Stomach (tissue), 9 donors: Measurements from ENCODE around the gene BANP. TPM values are rescaled to one million over a fixed set of nuclear protein-coding genes. Genes with fewer than 3 reads are reported as not detected.
"Not testable (repeated sequence)": the region's sequence is repeated elsewhere in the genome, so short reads cannot be mapped to it uniquely, and the experiment has no call there.

Experiments used
- DNase-seq, 2 donors: peaks; one replicate each; pipeline versions ENCODE4 v3.0.0 to v3.0.0-alpha.2; 2013 to 2019
- H3K27ac ChIP-seq, 5 donors: fragments of 200-600 bp in 4 of 5; sonication (generic) in 4 of 5; one replicate each; pipeline ENCODE4 v1.5.1; 2013 to 2019; ENCODE audit warnings: mild to moderate bottlenecking in 1 of 5, moderate library complexity in 1 of 5
- H3K27me3 ChIP-seq, 3 donors: fragments of 200-600 bp; sonication (generic); one replicate each; pipeline ENCODE4 v1.5.1; 2017 to 2019; ENCODE audit warnings: mixed run types in 1 of 3
- H3K36me3 ChIP-seq, 4 donors: fragments of 200-600 bp; sonication (generic); 1 replicate in 3 of 4; 2 replicates in 1 of 4; pipeline ENCODE4 v1.5.1; 2016 to 2019
- H3K4me1 ChIP-seq, 4 donors: fragments of 200-600 bp; sonication (generic); one replicate each; pipeline ENCODE4 v1.5.1; 2016 to 2019
- H3K4me3 ChIP-seq, 4 donors: fragments of 200-600 bp; sonication (generic) in 3 of 4; one replicate each; pipeline ENCODE4 v1.5.1; 2016 to 2019; ENCODE audit warnings: mild to moderate bottlenecking in 1 of 4
- H3K9me3 ChIP-seq, 4 donors: fragments of 200-600 bp; sonication (generic); one replicate each; pipeline ENCODE4 v1.5.1; 2016 to 2019
- EP300 ChIP-seq: sonication (generic); formaldehyde crosslinking; IDR thresholded peaks from one replicate; pipeline ENCODE4 v1.6.1; 2017; ENCODE audit warnings: antibody characterized with exemption
- POLR2A ChIP-seq, 4 donors: fragments of 450-650 bp; IDR thresholded peaks; one replicate each; pipeline ENCODE4 v1.6.1; 2016; ENCODE audit warnings: antibody characterized with exemption in 4 of 4, control low read depth in 2 of 4, mild to moderate bottlenecking in 1 of 4, moderate library complexity in 1 of 4
- POLR2AphosphoS5 ChIP-seq, 3 donors: sonication (generic); formaldehyde crosslinking; IDR thresholded peaks; one replicate each; pipeline ENCODE4 v1.6.1; 2016; ENCODE audit warnings: antibody characterized with exemption in 3 of 3
- WGBS, 5 donors: extraction: QIAGEN DNeasy Blood & Tissue Kit in 3 of 5; methylation state at CpG; one replicate each; pipeline versions ENCODE4 v1.1.5 to v1.1.7; 2013 to 2018; 5-methylcytosine and 5-hydroxymethylcytosine counted together
- intact Hi-C: fragments of 100-400 bp; cut with DNase I; formaldehyde crosslinking; loops from one replicate; pipeline ENCODE4 v1.15.1; 2023; ENCODE audit warnings: low total_unique reads
- polyA plus RNA-seq, 3 donors: library from polyadenylated mRNA; stranded (reverse); fragments of 200-250 nt; gene quantifications; one replicate each; pipeline ENCODE4 v1.2.3, GENCODE V29; 2013
- total RNA-seq, 5 donors: library from RNA; depleted of rRNA; stranded (reverse); fragments of >200 nt; gene quantifications; one replicate each; pipeline versions ENCODE4 v1.1.0 to v1.2.3, GENCODE V29; 2014 to 2016
- TF ChIP-seq, protein P1 (sequence below), 7 experiments: fragments of 450-650 bp in 4 of 7; fragments of 200-600 bp in 3 of 7; sonication (generic) in 3 of 7; IDR thresholded peaks; one replicate each; pipeline ENCODE4 v1.5.1; 2016 to 2019; ENCODE audit warnings: antibody characterized with exemption in 7 of 7, control low read depth in 2 of 7, mild to moderate bottlenecking in 1 of 7
- donor health status: healthy with polysubstance abuse.
- donor health status: Bipolar disorder and iron deficiency.
- donor health status: healthy.

The BANP gene
- total and polyA plus RNA-seq, 8 donors = 6.0 to 144 (median 18.3) TPM

DNA sequence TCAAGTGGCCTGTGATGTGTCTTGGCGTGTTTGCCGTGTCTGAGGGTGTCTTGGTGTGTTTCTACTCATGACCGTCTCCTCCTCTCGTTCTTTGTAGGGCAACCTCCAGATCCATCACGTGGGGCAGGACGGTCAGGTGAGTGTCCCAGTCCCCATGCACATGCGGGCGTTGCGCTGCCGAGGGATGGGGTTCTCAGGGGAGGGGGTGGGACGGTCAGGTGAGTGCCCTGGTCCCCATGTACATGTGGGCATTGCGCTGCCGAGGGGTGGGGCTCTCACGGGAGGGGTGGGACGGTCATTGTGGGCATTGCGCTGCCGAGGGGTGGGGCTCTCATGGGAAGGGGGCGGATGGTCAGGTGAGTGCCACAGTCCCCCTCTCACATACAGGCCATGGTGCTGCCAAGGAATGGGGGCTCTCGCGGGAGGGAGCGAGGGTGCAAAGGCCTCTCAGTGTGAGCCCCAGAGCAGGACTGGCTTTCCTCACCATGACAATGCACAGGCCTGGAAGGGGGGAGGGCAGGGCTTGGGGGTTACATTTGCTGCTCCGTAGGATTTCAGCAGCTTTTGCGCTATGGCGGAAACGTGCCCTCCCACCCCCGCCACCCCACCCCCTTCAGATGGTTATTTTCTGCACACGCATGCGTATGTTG is 86.8 kb downstream of the BANP start:
- peaks cover 15 to 68% (median 64%) of the 10 kb centered on the region in 4 donors for H3K36me3 ChIP-seq
- H3K9me3 ChIP-seq, intact Hi-C loops, H3K4me1 ChIP-seq, H3K4me3 ChIP-seq, H3K27me3 ChIP-seq, DNase-seq, H3K27ac ChIP-seq: not testable (repeated sequence)
- 91 to 98% (median 93%) methylated on average over 14 to 28 of the region's 28 CpGs for WGBS, 5 donors

DNA sequence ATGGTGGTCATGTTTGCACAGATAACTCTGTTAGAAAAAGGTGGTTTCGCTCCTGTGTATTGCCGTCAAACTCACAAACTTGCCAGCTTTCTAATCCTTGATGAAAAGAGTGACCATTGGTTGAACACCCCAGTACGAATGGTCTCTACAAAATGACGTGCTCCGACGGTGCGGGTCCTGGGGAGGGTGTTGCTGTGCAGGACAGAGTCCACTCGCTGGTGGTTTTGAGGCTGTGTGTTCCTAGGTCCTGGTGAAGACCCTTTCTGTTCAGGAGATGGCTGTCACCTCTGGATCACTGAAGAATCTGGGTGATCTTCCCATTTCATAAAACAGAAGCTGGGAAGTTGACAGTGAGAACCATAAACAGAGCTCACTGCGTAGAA is 87.3 kb downstream of the BANP start:
- WGBS, 5 donors = 91 to 97% (median 95%) methylated on average over 9 of the region's 9 CpGs
- H3K9me3 ChIP-seq, H3K27me3 ChIP-seq, intact Hi-C loops, H3K4me3 ChIP-seq, H3K27ac ChIP-seq, H3K4me1 ChIP-seq, DNase-seq: not testable (repeated sequence)
- H3K36me3 ChIP-seq = peaks cover 15 to 63% (median 59%) of the 10 kb centered on the region in 4 donors

DNA sequence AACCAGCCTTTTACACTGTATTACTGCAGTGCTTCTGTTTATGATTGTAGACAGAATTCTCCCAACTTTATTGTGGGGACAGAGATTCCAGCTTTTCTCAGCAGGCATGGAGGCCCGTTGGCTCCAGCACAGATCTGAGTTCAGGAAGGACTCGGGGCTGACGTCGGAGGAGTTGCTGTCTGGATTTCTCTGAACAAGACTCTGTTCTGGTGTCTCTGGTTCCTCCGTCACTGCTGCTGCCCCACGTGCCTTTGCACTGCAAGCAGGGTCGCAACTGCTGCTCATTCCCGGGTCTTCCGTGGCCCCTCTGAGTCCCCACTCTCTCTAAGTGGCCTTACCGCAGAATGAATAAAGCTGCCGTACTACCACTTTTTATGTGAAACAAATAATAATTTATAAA is 88.4 kb downstream of the BANP start:
- Histone ChIP-seq H3K9me3 (no peaks in the 10 kb centered on the region), H3K27ac (no peak overlapping the region), H3K36me3 (peaks cover 15 to 61% (median 54%) of the 10 kb centered on the region in 4 donors), H3K4me1 (no peaks in the 10 kb centered on the region), H3K4me3 (no peak overlapping the region), H3K27me3 (no peaks in the 10 kb centered on the region)
- WGBS, 5 donors = 90 to 97% (median 93%) methylated on average over 11 of the region's 11 CpGs
- no peak for DNase-seq
- TF ChIP-seq, protein P1, sequence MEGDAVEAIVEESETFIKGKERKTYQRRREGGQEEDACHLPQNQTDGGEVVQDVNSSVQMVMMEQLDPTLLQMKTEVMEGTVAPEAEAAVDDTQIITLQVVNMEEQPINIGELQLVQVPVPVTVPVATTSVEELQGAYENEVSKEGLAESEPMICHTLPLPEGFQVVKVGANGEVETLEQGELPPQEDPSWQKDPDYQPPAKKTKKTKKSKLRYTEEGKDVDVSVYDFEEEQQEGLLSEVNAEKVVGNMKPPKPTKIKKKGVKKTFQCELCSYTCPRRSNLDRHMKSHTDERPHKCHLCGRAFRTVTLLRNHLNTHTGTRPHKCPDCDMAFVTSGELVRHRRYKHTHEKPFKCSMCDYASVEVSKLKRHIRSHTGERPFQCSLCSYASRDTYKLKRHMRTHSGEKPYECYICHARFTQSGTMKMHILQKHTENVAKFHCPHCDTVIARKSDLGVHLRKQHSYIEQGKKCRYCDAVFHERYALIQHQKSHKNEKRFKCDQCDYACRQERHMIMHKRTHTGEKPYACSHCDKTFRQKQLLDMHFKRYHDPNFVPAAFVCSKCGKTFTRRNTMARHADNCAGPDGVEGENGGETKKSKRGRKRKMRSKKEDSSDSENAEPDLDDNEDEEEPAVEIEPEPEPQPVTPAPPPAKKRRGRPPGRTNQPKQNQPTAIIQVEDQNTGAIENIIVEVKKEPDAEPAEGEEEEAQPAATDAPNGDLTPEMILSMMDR (IDR thresholded peaks at IDR 0.05) = no peak
- TF ChIP-seq POLR2AphosphoS5 (IDR thresholded peaks at IDR 0.05) (no peak), EP300 (no peak), POLR2A (IDR thresholded peaks at IDR 0.05) (no peak)
- intact Hi-C loops = no loop called here

DNA sequence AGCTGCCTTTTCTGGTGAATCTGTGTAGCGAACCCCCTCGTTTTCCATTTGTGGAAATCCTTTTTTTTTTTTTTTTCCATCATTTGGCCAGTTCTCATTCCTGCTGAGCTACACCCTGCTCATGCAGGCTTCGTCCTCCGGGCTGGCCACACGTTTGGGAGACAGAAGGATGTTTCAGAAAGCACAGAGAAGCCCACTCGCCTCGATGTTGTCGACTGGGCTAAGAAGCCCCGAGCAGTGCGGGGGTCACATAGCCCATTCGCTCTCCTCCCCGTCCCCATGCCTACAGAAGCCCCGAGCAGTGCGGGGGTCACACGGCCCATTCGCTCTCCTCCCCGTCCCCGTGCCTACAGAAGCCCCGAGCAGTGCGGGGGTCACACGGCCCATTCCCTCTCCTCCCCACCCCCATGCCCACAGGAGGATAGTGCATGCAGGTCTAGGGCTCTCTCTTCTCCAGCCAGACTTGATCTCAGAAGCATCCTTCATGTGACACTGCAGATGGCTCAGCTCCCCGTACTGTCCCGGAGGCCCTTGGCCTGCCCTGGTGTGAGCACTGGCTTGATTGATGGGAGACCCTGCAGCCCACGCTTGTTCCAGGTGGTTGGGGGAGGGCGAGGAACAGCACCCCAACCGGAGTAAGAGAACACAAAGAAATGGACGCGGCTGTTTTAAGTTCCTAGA is 89.1 kb downstream of the BANP start:
- WGBS, 5 donors = 85 to 92% (median 90%) methylated on average over 28 of the region's 28 CpGs
- H3K9me3 ChIP-seq, DNase-seq, H3K27ac ChIP-seq, H3K4me1 ChIP-seq, H3K4me3 ChIP-seq, intact Hi-C loops, H3K27me3 ChIP-seq: not testable (repeated sequence)
- peaks cover 11 to 57% (median 48%) of the 10 kb centered on the region in 4 donors for H3K36me3 ChIP-seq

DNA sequence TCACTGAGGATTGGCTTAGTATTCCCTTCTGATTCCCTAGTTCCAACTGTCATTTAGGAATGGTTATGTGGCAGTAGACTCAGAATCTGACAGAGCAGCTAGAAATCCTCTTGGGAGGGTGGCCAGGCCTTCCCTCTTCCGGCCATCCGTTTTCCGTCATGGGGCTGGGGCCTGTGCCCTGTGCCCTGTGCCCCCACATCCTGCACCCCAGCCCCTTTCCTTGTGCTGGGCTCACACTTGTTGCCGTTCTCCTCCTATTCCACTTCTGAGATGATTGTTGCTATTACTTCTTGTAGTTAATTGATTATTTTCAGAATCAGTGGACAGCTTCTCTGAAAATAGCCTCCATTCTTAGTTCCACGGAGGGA is 89.6 kb downstream of the BANP start:
- H3K27ac ChIP-seq, intact Hi-C loops, H3K27me3 ChIP-seq, H3K9me3 ChIP-seq, DNase-seq, H3K4me1 ChIP-seq, H3K4me3 ChIP-seq: not testable (repeated sequence)
- WGBS, 5 donors = 84 to 97% (median 93%) methylated on average over 5 of the region's 5 CpGs
- H3K36me3 ChIP-seq = peaks cover 6 to 57% (median 48%) of the 10 kb centered on the region in 4 donors

DNA sequence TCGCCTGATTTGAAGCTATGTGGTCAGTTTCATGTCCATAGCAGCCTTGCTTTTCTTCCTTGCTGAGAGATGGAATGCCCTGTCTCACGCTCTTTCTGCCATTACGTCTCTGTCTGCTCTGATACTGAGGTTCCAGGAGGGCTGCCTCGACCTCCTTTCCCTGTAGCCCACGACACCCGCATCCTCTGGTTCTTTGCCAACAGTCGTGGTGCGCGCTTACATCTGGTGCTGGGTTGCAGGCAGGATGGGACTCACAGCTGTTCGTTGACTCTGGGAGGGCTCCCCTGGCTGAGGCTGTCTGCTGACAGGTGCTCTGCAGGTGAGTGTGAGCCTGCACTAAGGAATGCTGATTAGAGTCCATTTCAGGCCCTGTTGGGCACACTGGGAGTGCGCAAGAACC is 90.3 kb downstream of the BANP start:
- H3K9me3 ChIP-seq, H3K4me3 ChIP-seq, H3K4me1 ChIP-seq, intact Hi-C loops, DNase-seq, H3K27ac ChIP-seq, H3K27me3 ChIP-seq: not testable (repeated sequence)
- H3K36me3 ChIP-seq = peaks cover 4 to 53% (median 44%) of the 10 kb centered on the region in 4 donors
- WGBS, 5 donors = 93 to 97% (median 95%) methylated on average over 10 to 11 of the region's 11 CpGs

DNA sequence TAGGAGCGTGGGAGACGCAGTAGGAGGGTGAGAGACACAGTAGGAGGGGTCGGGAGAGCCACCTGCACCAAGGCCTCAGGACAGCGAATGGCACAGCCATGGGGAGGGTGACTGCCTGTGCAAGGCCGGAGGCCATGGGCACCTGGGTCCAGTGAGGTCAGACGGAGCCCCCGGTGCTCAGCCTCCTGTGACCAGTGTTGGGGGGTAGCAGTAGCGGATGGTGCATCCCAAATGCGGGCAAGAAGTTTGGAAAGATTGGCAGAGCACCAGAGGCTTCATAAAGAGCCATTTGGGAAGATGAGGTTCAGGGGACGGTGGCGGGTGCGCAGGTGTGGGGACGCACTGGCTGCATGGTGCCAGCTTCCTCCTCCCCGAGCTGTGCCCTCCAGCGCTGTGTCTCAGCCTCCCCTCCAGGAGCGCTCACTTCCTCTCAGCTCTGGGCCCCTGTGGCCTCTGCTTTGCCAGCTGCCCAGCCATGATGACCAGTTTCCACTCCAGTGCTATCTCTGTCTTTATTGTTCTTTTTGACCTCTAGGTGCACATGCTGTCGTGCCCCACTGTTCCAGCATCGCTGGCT is 90.8 kb downstream of the BANP start:
- H3K4me1 ChIP-seq, intact Hi-C loops, H3K9me3 ChIP-seq, DNase-seq, H3K27ac ChIP-seq, H3K27me3 ChIP-seq, H3K4me3 ChIP-seq: not testable (repeated sequence)
- peaks cover 4 to 52% (median 44%) of the 10 kb centered on the region in 4 donors for H3K36me3 ChIP-seq
- 90 to 96% (median 95%) methylated on average over 14 to 18 of the region's 18 CpGs for WGBS, 5 donors

DNA sequence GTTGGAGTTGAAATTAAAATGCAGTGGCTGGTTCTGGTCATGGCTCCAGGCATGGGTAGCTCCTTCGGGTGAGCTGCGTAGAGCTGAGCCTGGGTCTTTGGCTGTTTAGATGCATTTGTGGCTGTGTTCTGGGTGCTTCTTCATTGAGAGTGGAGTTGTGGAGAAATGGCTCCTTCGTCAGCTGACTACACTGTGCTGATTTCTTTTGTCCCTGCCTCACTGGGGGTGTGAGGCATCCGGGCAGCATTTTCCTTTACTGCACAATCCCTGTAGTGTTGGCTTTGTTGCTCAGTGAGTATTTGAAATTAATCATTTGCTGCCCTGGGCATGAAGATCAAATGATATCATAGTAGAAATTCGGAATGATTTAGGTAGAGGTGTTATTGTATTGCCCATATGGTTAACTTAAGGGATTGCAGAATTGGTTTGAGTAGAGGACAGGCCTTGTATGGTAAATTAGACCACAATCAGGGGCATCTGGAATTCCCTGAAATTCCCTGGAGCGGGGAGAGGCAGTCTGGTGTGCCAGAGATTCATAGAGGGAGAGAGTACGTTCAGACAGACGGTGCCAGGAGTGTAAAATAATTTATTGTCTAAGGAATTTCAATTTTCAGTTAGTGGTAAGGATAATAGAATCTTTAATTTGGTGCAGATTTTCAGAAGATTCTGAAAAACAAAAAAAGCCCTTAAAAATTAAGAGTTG is 92.1 kb downstream of the BANP start:
- H3K27ac ChIP-seq, H3K4me1 ChIP-seq, H3K4me3 ChIP-seq, intact Hi-C loops, H3K9me3 ChIP-seq, DNase-seq, H3K27me3 ChIP-seq: not testable (repeated sequence)
- H3K36me3 ChIP-seq = peaks cover 4 to 57% (median 47%) of the 10 kb centered on the region in 4 donors
- WGBS, 5 donors = 85 to 96% (median 89%) methylated on average over 7 to 8 of the region's 8 CpGs

DNA sequence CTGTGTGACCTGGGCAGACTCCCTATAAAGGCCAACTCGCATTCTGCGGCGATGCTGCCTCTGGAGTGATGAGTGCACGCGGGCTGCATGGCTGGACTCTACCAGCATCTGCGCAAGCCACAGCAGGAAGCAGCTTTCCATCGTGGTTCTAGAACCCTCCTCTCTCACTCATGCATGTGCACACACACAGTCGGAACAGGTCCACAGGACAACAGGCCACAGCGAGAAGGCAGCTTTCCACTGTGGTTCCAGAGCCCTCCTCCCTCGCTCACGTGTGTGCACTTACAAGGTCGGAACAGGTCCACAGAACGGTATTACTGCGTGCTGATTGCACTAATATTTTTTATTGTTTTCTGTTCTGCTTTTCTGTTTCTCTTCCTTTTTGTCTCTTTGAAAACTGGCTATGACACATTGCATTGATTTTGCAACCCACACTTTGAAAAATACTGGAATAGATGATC is 92.9 kb downstream of the BANP start:
- intact Hi-C loops, H3K27me3 ChIP-seq, H3K9me3 ChIP-seq, H3K4me3 ChIP-seq, H3K4me1 ChIP-seq, H3K27ac ChIP-seq, DNase-seq: not testable (repeated sequence)
- 83 to 95% (median 91%) methylated on average over 14 of the region's 14 CpGs for WGBS, 5 donors
- H3K36me3 ChIP-seq = peaks cover 0 to 57% (median 47%) of the 10 kb centered on the region in 4 donors

DNA sequence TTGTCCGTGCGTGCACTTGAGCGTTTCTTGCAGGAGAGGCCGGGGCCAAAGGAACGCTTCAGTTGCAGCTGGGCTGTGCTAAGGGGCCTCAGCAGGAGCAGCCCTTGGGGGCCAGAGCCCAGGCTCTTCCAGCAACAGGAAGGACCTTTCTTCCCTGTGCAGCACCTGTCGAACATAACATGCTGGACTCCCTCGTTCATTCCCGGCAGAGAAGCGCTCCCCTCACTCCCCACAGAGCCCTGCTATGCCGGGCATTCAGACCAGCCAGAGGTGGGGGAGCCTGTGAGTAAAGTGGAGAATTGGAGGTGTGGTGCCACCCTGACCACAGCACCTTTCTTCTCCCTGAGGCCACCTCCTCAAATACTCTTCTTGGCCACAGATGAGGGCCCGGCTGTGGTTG is 94.1 kb downstream of the BANP start:
- H3K9me3 ChIP-seq, H3K27me3 ChIP-seq, DNase-seq, H3K27ac ChIP-seq, intact Hi-C loops, H3K4me1 ChIP-seq, H3K4me3 ChIP-seq: not testable (repeated sequence)
- H3K36me3 ChIP-seq = peaks cover 0 to 58% (median 54%) of the 10 kb centered on the region in 4 donors
- WGBS, 5 donors = 86 to 96% (median 96%) methylated on average over 10 to 11 of the region's 11 CpGs
